Central memory CD8-positive, alpha-beta T cell (primary cell): ENCODE results near the gene SLC50A1.

Source experiments
- ATAC-seq: fragments of 150-1000 bp; cut with Tn5 transposase; replicated peaks from 2 replicates; pipeline ENCODE4 v1.10.0; 2022; ENCODE audit warnings: mild to moderate bottlenecking, moderate FRiP score, moderate number of reproducible peaks; ENCODE audit not compliant: poor library complexity, severe bottlenecking; ENCODE audit errors: extremely low read depth
- DNase-seq, 2 donors: peaks; one replicate each; pipeline ENCODE4 v3.0.0; 2021; ENCODE audit warnings: low spot score in 2 of 2
- H3K27ac Mint-ChIP-seq: one replicate; pipeline ENCODE4 v1.8.0; 2022; ENCODE audit warnings: low read depth, mild to moderate bottlenecking, moderate library complexity, mixed read lengths
- H3K27me3 Mint-ChIP-seq: one replicate; pipeline ENCODE4 v1.8.0; 2022; ENCODE audit warnings: mixed read lengths
- H3K36me3 Mint-ChIP-seq: one replicate; pipeline ENCODE4 v1.8.0; 2022; ENCODE audit warnings: mild to moderate bottlenecking, moderate library complexity, mixed read lengths; ENCODE audit not compliant: insufficient read depth
- H3K4me1 Mint-ChIP-seq: one replicate; pipeline ENCODE4 v1.8.0; 2022; ENCODE audit warnings: mixed read lengths
- H3K4me3 Mint-ChIP-seq: one replicate; pipeline ENCODE4 v1.8.0; 2022; ENCODE audit warnings: mild to moderate bottlenecking, moderate library complexity, mixed read lengths
- H3K9me3 Mint-ChIP-seq: one replicate; pipeline ENCODE4 v1.8.0; 2022; ENCODE audit warnings: mixed read lengths

SLC50A1 gene

GRCh38 chr1:155123801-155124200 lies 11.9 kb upstream of the SLC50A1 start:
- ATAC-seq = no peak

GRCh38 chr1:155124503-155125463 lies 10.9 kb upstream of the SLC50A1 start:
- no peak overlapping the region for H3K4me3 Mint-ChIP-seq

More at GRCh38 chr1:155123801-155124200, 11.9 kb upstream of the SLC50A1 start:
- Mint-ChIP-seq H3K36me3 (no peaks in the 10 kb centered on the region), H3K9me3 (no peaks in the 10 kb centered on the region), H3K27ac (no peak overlapping the region), H3K4me1 (peaks cover 20% of the 10 kb centered on the region), H3K4me3 (no peak overlapping the region), H3K27me3 (peaks cover 22% of the 10 kb centered on the region)
- no peak for DNase-seq

GRCh38 chr1:155125511-155125945 lies 10.1 kb upstream of the SLC50A1 start:
- no peak for DNase-seq
- no peak for ATAC-seq
- H3K9me3 Mint-ChIP-seq = no peaks in the 10 kb centered on the region
- no peak overlapping the region for H3K27ac Mint-ChIP-seq
- no peaks in the 10 kb centered on the region for H3K36me3 Mint-ChIP-seq
- H3K27me3 Mint-ChIP-seq = peaks cover 36% of the 10 kb centered on the region
- peak overlapping the region; percentile 32 for H3K4me3 Mint-ChIP-seq
- peaks cover 24% of the 10 kb centered on the region for H3K4me1 Mint-ChIP-seq

More at GRCh38 chr1:155124503-155125463, 10.9 kb upstream of the SLC50A1 start:
- peaks cover 31% of the 10 kb centered on the region for H3K27me3 Mint-ChIP-seq
- ATAC-seq (no peak), DNase-seq (no peak)
- no peaks in the 10 kb centered on the region for H3K9me3 Mint-ChIP-seq
- peaks cover 24% of the 10 kb centered on the region for H3K4me1 Mint-ChIP-seq
- H3K36me3 Mint-ChIP-seq = no peaks in the 10 kb centered on the region
- no peak overlapping the region for H3K27ac Mint-ChIP-seq

- no peaks in the 10 kb centered on the region for H3K36me3 Mint-ChIP-seq
- H3K9me3 Mint-ChIP-seq = no peaks in the 10 kb centered on the region
- DNase-seq (no peak), ATAC-seq (no peak)
- H3K4me1 Mint-ChIP-seq = peaks cover 24% of the 10 kb centered on the region
- H3K27ac Mint-ChIP-seq = no peak overlapping the region
- H3K27me3 Mint-ChIP-seq = peaks cover 41% of the 10 kb centered on the region
- H3K4me3 Mint-ChIP-seq = peak overlapping the region; percentile 81
Measured at GRCh38 chr1:155125946-155126555, 9.6 kb upstream of the SLC50A1 start.

DNA sequence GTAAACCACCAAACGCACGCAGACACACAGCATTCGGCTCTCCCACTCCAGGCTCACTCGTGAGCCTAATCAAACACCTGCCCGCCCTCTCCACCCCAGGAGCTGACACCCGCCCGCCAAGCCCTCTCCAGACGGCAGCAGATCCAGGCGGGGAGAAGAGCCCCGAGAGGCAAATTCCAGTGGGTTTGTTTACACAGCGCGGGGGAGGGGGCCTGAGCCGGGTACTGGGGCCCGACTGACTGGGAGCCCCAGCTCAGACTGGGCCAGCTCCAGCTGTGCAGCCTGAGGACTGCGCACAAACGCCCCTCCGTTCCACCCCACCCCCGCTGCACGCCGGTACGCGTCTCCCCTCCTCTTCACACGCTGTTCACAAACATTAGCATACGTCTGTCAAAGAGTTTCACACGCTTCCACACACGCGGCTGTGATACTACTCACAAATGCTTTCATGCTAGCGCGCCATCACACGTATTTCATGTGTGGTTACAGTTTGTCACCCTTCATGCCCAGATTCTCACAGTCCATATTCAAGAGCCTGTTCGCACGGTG lies 9.0 kb upstream of the SLC50A1 start:
- peak in 1 of 2 donors; percentile 50 for DNase-seq
- peak overlapping the region; percentile 30 for H3K27ac Mint-ChIP-seq
- no peaks in the 10 kb centered on the region for H3K9me3 Mint-ChIP-seq
- H3K4me1 Mint-ChIP-seq = peaks cover 24% of the 10 kb centered on the region
- H3K27me3 Mint-ChIP-seq = peaks cover 44% of the 10 kb centered on the region
- H3K4me3 Mint-ChIP-seq = peak overlapping the region; percentile 81
- H3K36me3 Mint-ChIP-seq = no peaks in the 10 kb centered on the region
- peak; percentile 93 for ATAC-seq

DNA sequence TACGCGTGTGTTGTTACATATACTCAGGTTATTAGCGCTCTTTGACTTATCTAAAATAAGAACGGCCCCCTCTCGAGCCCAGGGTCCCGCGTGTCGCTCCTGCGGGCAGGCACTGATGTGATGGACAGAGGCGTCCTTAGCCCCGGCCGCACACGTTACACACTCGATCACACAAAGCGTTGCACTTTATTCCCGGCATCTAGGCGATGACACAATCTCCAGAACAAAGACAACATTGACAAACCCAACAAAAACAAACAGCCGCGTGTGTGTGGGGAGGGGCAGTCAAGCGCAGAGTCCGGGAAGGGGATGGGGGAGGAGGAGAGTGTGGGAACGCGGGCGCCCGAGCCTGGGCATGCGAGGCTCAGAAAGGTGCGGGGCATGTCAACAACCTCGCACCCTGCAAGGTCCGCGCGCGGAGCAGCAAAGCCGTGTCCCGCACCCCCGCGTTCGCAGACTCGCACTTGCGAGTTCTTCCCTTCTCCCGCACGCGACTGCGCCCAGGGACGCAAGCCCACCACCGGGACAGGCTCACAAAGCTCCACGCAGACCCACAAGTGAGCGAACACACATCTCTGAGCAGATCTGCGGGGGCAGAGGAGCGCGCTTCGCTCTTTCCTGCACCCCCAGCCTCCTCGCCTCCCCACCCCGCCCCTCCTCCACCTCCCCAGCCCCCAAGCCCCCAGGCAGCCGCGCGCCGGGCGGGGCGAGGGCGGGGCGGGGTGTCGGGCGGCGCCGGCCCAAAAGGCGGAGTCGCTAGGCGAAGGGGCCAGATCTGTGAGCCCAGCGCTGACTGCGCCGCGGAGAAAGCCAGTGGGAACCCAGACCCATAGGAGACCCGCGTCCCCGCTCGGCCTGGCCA lies 8.3 kb upstream of the SLC50A1 start, which contains the start of gene EFNA1:
Gene EFNA1, plus strand, starts transcription at position 772 of the 862 bp plus-strand sequence. CDS start 102 bp downstream, outside the sequence.
- Mint-ChIP-seq H3K36me3 (no peaks in the 10 kb centered on the region), H3K27me3 (peaks cover 44% of the 10 kb centered on the region)

GRCh38 chr1:155127967-155128754 lies 7.5 kb upstream of the SLC50A1 start:
- H3K4me1 Mint-ChIP-seq = peaks cover 24% of the 10 kb centered on the region
- DNase-seq (no peak), ATAC-seq (no peak)
- H3K4me3 Mint-ChIP-seq = peak overlapping the region; percentile 81
- no peaks in the 10 kb centered on the region for H3K36me3 Mint-ChIP-seq
- peaks cover 44% of the 10 kb centered on the region for H3K27me3 Mint-ChIP-seq
- no peaks in the 10 kb centered on the region for H3K9me3 Mint-ChIP-seq
- peak overlapping the region; percentile 13 for H3K27ac Mint-ChIP-seq

More for the DNA sequence above, 8.3 kb upstream of the SLC50A1 start, which contains the start of gene EFNA1:
- Mint-ChIP-seq H3K27ac (peak within 1 kb of the TSS; percentile 30), H3K9me3 (no peaks in the 10 kb centered on the region), H3K4me1 (peaks cover 24% of the 10 kb centered on the region), H3K4me3 (peak within 1 kb of the TSS; percentile 81)
- ATAC-seq = peak; percentile 22
- no peak for DNase-seq

DNA sequence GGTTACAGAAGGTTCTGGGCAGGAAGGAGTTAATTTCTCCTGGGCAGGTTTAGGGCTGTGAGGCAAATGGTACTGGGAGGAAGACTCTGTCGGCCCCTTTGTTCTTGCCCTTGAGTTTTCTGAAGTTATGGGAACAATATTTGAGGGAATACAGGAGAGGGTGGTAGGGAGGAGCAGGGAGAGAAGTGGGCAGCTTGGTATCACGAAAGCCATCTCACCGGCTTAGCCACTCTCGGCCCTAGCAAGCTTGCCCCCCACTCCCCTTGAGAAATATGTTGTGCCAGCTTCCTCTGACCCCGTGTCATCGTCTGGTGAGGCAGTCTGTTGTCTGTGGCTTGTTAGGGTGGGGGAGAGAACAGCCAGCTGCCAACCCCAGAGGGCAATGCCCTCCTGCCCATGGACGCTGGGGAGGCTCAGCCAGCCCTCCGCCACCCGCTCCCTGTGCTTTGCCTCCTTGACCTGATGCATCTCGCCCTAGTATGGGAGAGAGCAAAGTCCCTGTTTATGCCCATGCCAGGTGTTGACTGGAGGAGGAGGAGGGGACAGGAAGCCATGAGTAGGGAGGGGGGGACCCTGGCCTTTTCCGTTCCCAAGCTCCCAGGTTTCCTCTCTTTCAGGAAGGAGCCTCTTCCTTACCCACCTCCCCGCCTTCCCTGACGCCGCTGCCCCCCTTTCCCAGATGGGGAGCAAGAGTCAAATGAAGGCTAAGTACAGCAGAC lies 6.7 kb upstream of the SLC50A1 start:
- Mint-ChIP-seq H3K27ac (no peak overlapping the region), H3K27me3 (peaks cover 44% of the 10 kb centered on the region), H3K4me3 (peak overlapping the region; percentile 81), H3K4me1 (peaks cover 24% of the 10 kb centered on the region), H3K36me3 (no peaks in the 10 kb centered on the region), H3K9me3 (no peaks in the 10 kb centered on the region)
- ATAC-seq (no peak), DNase-seq (no peak)

GRCh38 chr1:155130272-155131006 lies 5.2 kb upstream of the SLC50A1 start:
- DNase-seq (no peak), ATAC-seq (no peak)
- peaks cover 1% of the 10 kb centered on the region for H3K36me3 Mint-ChIP-seq
- H3K27me3 Mint-ChIP-seq = peaks cover 44% of the 10 kb centered on the region
- H3K9me3 Mint-ChIP-seq = no peaks in the 10 kb centered on the region
- no peak overlapping the region for H3K27ac Mint-ChIP-seq
- H3K4me1 Mint-ChIP-seq = peaks cover 33% of the 10 kb centered on the region
- H3K4me3 Mint-ChIP-seq = no peak overlapping the region

DNA sequence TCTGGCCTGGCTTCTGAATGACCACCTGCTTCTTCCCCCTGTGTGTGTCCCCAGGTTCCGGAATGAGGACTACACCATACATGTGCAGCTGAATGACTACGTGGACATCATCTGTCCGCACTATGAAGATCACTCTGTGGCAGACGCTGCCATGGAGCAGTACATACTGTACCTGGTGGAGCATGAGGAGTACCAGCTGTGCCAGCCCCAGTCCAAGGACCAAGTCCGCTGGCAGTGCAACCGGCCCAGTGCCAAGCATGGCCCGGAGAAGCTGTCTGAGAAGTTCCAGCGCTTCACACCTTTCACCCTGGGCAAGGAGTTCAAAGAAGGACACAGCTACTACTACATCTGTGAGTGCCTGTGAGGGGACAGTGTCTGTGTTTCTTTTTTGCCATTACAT lies 4.4 kb upstream of the SLC50A1 start:
- Mint-ChIP-seq H3K9me3 (no peaks in the 10 kb centered on the region), H3K27ac (no peak overlapping the region), H3K4me1 (peaks cover 40% of the 10 kb centered on the region), H3K4me3 (no peak overlapping the region), H3K36me3 (peaks cover 7% of the 10 kb centered on the region), H3K27me3 (peaks cover 44% of the 10 kb centered on the region)
- ATAC-seq (no peak), DNase-seq (no peak)
